Breast epithelium (tissue), 3 donors: Measurements from ENCODE around the gene POLH.
"Not testable (repeated sequence)": the region's sequence is repeated elsewhere in the genome, so short reads cannot be mapped to it uniquely, and the experiment has no call there.

ENCODE experiments used
- CTCF ChIP-seq, 3 donors: fragments of 450-650 bp; IDR thresholded peaks; one replicate each; pipeline ENCODE4 v1.5.1; 2016 to 2017; ENCODE audit warnings: antibody characterized with exemption in 3 of 3, mild to moderate bottlenecking in 3 of 3, moderate library complexity in 3 of 3
- POLR2A ChIP-seq: fragments of 450-650 bp; IDR thresholded peaks from one replicate; pipeline ENCODE4 v1.6.1; 2016; ENCODE audit warnings: antibody characterized with exemption, mild to moderate bottlenecking, moderate library complexity
- POLR2AphosphoS5 ChIP-seq, 3 donors: sonication (generic); formaldehyde crosslinking; IDR thresholded peaks; one replicate each; pipeline ENCODE4 v1.6.1; 2017; ENCODE audit warnings: antibody characterized with exemption in 3 of 3

- TF ChIP-seq CTCF (IDR thresholded peaks at IDR 0.05); POLR2A; POLR2AphosphoS5 (IDR thresholded peaks at IDR 0.05): not testable (repeated sequence)
Measured at GRCh38 chr6:43589564-43589963, 13.6 kb downstream of the POLH start.
